Right atrium auricular region (tissue), 2 donors: ENCODE measurements around the gene FCRL1. TPM values are rescaled to one million over a fixed set of nuclear protein-coding genes. Genes with fewer than 3 reads are reported as not detected.

Experiments
- DNase-seq: peaks from one replicate; pipeline ENCODE4 v3.0.0-alpha.2; 2019; ENCODE audit warnings: low spot score
- H3K27ac ChIP-seq, 2 donors: fragments of 200-600 bp; sonication (generic); 1 replicate in 1 of 2; 2 replicates in 1 of 2; pipeline ENCODE4 v1.5.1; 2016 to 2019
- H3K27me3 ChIP-seq, 2 donors: fragments of 200-600 bp; sonication (generic); one replicate each; pipeline versions ENCODE4 v1.5.1 to v1.6.0; 2017 to 2019
- H3K36me3 ChIP-seq: fragments of 200-600 bp; sonication (generic); one replicate; pipeline ENCODE4 v1.5.1; 2016
- H3K4me1 ChIP-seq, 2 donors: fragments of 200-600 bp; sonication (generic); one replicate each; pipeline versions ENCODE4 v1.5.1 to v1.6.0; 2017 to 2019
- H3K4me3 ChIP-seq, 2 donors: fragments of 200-600 bp; sonication (generic); 1 replicate in 1 of 2; 2 replicates in 1 of 2; pipeline ENCODE4 v1.5.1; 2017 to 2019; ENCODE audit warnings: mild to moderate bottlenecking in 1 of 2, moderate library complexity in 1 of 2
- H3K9me3 ChIP-seq, 2 donors: fragments of 200-600 bp; sonication (generic); one replicate each; pipeline ENCODE4 v1.5.1; 2019
- total RNA-seq, 2 donors: library from RNA; depleted of rRNA; stranded (reverse); fragments of >200 nt; gene quantifications; one replicate each; pipeline ENCODE4 v1.1.0, GENCODE V29; 2016
- TF ChIP-seq, protein P1 (sequence below), 2 donors: fragments of 200-600 bp; sonication (generic); IDR thresholded peaks; one replicate each; pipeline ENCODE4 v1.5.1; 2019; ENCODE audit warnings: antibody characterized with exemption in 2 of 2

Gene FCRL1
- total RNA-seq, 2 donors from 2014 or later, result 1.5 TPM; not detected in 1

DNA sequence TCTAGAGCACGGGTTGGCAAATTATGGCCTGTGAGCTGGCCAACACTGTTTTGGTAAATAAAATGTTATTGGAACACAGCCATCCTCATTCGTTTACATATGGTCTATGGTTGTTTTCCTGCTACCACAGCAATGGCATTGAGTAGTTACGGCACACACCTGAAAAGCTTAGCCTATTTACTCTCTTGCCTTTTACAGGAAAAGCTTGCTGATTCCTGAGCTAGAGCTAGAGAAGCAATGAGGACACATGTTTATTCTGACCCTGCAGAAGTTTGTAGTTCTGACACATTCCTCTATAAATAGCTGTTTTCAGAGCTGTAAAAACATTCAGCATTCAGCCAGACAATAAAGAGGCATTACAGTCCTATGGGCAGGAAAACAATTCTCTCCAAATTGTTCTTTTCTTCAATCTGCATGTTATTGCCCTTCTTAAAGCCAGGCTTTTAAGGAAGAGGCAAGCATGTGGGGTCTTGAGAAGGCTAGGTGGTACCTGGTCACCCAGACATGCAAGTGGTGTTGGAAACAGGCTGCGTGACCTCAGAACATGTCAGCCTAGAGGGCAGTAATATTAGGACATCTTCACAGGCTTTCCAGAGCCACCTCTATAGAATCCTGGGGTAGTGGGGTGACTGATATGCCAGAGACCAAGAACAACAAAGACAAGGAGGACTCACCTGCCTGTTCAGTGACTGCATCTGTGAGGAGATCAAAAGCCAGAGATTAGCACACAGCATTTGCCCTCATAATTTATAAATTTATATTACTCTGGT, 44.6 kb downstream of the FCRL1 start:
- H3K27ac ChIP-seq, result no peak overlapping the region
- no peaks in the 10 kb centered on the region for H3K4me1 ChIP-seq
- H3K36me3 ChIP-seq, result no peaks in the 10 kb centered on the region
- DNase-seq, result no peak
- no peak overlapping the region for H3K4me3 ChIP-seq
- H3K27me3 ChIP-seq, result no peaks in the 10 kb centered on the region
- TF ChIP-seq, protein P1, sequence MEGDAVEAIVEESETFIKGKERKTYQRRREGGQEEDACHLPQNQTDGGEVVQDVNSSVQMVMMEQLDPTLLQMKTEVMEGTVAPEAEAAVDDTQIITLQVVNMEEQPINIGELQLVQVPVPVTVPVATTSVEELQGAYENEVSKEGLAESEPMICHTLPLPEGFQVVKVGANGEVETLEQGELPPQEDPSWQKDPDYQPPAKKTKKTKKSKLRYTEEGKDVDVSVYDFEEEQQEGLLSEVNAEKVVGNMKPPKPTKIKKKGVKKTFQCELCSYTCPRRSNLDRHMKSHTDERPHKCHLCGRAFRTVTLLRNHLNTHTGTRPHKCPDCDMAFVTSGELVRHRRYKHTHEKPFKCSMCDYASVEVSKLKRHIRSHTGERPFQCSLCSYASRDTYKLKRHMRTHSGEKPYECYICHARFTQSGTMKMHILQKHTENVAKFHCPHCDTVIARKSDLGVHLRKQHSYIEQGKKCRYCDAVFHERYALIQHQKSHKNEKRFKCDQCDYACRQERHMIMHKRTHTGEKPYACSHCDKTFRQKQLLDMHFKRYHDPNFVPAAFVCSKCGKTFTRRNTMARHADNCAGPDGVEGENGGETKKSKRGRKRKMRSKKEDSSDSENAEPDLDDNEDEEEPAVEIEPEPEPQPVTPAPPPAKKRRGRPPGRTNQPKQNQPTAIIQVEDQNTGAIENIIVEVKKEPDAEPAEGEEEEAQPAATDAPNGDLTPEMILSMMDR (IDR thresholded peaks at IDR 0.05), result no peak
- H3K9me3 ChIP-seq, result no peaks in the 10 kb centered on the region

DNA sequence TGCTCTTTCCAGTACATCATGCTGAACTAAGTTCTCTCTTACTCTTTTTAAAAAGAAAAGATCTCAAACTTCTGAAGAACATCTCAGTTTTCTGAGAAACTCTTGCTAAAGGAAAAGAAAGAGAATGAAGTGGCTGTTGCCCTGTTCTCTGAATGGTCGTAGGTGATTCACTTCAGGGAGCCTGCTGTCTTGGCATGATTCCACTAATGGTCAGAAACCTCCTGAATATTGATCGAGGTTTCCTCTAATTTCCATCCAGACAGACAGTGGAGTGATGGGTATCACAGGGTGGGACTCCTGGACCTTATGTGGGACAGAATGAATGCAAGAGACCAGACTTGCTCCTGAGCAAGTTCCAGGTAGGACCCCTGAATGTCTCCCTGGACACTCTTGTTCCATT, 45.5 kb downstream of the FCRL1 start:
- no peaks in the 10 kb centered on the region for H3K4me1 ChIP-seq
- no peak overlapping the region for H3K4me3 ChIP-seq
- TF ChIP-seq, protein P1 (IDR thresholded peaks at IDR 0.05), result no peak
- DNase-seq, result no peak
- no peaks in the 10 kb centered on the region for H3K9me3 ChIP-seq
- H3K27me3 ChIP-seq, result no peaks in the 10 kb centered on the region
- H3K27ac ChIP-seq, result no peak overlapping the region
- no peaks in the 10 kb centered on the region for H3K36me3 ChIP-seq

DNA sequence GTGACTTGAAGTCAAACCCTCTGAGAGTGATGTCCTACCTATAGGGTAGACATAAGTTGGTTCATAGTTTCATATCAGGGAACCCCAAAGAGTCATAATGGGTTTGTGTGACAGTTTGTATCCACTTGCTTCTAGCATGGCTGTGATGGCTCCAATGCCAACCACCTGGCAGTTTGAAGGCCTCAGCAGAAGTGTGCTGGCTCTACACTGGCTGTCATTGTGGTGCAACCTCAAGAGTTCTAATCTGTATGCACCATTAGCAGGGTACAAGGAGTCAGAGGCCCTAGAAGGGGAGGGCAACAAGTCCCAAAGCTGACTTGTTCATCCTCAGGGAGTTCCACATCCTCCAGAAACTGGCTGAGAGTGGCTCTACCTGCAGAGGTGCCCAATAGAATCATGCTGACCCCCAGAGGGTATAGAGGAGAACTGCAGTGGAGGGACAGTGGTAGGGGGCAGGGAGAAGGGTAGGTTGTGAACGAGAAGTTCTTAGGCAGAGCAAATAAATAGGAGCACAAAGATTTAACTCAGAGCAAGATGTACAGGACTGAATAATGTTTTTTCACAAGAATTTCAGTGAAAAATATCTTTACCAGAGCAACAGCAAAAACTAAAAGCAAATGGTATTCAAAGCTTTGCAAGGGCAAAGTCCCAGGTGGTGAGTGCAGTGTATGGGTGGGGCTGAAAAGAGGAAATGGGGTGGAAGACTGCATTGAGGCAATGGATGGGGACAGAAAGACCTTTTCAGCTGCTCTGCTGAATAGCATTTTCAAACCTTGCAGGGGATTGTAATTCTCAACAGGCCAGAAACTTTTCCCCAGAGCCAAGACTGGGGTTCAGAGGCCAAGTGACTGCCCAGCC, 46.2 kb downstream of the FCRL1 start:
- H3K27ac ChIP-seq, result no peak overlapping the region
- H3K9me3 ChIP-seq, result no peaks in the 10 kb centered on the region
- H3K36me3 ChIP-seq, result no peaks in the 10 kb centered on the region
- no peak overlapping the region for H3K4me3 ChIP-seq
- DNase-seq, result no peak
- H3K4me1 ChIP-seq, result no peaks in the 10 kb centered on the region
- no peaks in the 10 kb centered on the region for H3K27me3 ChIP-seq
- TF ChIP-seq, protein P1 (IDR thresholded peaks at IDR 0.05), result no peak

DNA sequence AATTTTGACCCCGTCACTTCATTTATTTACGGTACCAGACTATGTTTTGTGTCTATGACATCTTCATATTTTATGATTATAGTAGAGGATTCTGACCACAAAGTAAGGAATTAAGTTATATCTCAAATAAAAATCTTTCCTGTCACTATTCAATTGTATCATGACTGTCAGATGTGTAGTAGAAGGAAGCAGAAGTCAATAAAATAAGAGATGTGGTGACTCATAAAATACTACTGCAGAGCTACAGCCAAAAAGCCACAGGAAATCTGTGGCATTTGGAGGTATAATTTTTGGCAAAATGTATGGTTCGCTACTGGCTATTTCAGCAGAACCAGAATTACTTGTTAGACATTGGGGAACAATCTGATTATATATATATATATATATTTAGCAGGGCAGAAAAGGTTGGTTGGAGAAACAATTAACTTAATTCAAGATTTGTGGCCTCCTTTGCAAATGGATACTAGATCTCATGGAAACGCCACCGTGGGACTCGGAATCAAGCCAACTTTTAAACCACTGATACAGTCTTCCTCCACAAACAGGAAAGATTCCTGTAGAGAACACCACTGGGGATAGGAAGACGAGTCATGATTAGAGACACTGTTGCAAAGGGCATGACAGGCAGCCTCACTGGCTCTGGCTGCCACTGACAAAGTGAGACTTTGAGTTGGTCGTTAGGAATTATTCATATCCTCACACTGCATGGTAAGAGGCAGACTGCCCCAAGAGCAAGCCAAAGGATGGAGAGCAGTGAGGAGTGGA, 48.1 kb downstream of the FCRL1 start:
- Histone ChIP-seq H3K36me3 (no peaks in the 10 kb centered on the region), H3K9me3 (no peaks in the 10 kb centered on the region), H3K4me1 (no peaks in the 10 kb centered on the region), H3K4me3 (no peak overlapping the region), H3K27me3 (no peaks in the 10 kb centered on the region), H3K27ac (no peak overlapping the region)
- TF ChIP-seq, protein P1 (IDR thresholded peaks at IDR 0.05), result no peak
- DNase-seq, result no peak

DNA sequence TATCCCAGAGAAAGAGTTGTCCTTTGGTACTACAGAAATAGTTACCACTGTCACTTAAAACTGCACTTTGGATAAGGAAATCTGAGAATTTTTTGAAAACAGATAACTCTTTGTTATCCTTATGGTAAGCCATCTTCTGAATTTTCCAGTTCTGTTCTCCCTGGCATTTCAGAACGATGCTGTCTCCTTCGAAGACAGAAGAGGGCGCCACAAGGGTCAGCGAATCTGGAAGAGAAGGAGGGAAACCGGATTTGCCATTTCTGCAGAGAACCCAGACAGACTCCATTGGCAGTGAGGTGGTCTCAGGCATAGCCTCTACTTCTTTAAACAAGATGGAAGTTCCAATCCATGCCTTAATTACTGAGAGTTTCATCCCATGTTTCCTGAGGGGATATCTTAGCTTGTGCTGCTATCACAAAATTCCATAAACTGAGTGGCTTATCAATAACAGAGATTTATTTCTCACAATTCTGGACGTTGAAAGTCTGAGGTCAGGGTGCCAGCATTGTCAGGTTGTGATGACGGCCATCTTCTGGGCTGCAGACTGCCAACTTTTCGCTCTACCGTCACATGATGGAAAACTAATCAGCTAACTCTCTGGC, 49.4 kb downstream of the FCRL1 start:
- TF ChIP-seq, protein P1 (IDR thresholded peaks at IDR 0.05), result no peak
- no peaks in the 10 kb centered on the region for H3K27me3 ChIP-seq
- DNase-seq, result no peak
- no peak overlapping the region for H3K27ac ChIP-seq
- H3K36me3 ChIP-seq, result no peaks in the 10 kb centered on the region
- no peak overlapping the region for H3K4me3 ChIP-seq
- no peaks in the 10 kb centered on the region for H3K9me3 ChIP-seq
- H3K4me1 ChIP-seq, result no peaks in the 10 kb centered on the region
